SK-N-SH treated with all-trans-retinoic acid at 6 μM for 48 hours (cell line): ENCODE data around the gene GORAB.

ENCODE experiments used
- GLIS3 ChIP-seq: fragments of 250-450 bp; sonication (Bioruptor Pico); IDR thresholded peaks from 2 replicates; pipeline ENCODE4 v1.5.0; 2020; ENCODE audit warnings: mild to moderate bottlenecking, moderate library complexity
- PATZ1 ChIP-seq: fragments of 250-450 bp; sonication (Bioruptor Pico); IDR thresholded peaks from 2 replicates; pipeline ENCODE4 v1.8.0; 2020; ENCODE audit warnings: mild to moderate bottlenecking, moderate library complexity, borderline replicate concordance
- POU6F1 ChIP-seq: fragments of 250-450 bp; sonication (Bioruptor Pico); IDR thresholded peaks from 2 replicates; pipeline ENCODE4 v1.8.0; 2021; ENCODE audit warnings: low read depth, mild to moderate bottlenecking, moderate library complexity, borderline replicate concordance
- TOX ChIP-seq: fragments of 250-450 bp; sonication (Bioruptor Pico); IDR thresholded peaks from 2 replicates; pipeline ENCODE4 v1.8.0; 2021; ENCODE audit warnings: mild to moderate bottlenecking, moderate library complexity, borderline replicate concordance
- ZC3H10 ChIP-seq: fragments of 250-450 bp; sonication (Bioruptor Pico); IDR thresholded peaks from 2 replicates; pipeline ENCODE4 v1.5.1; 2021; ENCODE audit warnings: mild to moderate bottlenecking, moderate library complexity

- no peak for TF ChIP-seq TOX (CRISPR knock-in tag)
- no peak for TF ChIP-seq PATZ1
- no peak for TF ChIP-seq GLIS3 (CRISPR knock-in tag)
- no peak for TF ChIP-seq ZC3H10 (CRISPR knock-in tag)
- no peak for TF ChIP-seq POU6F1 (CRISPR knock-in tag)
Measured at GRCh38 chr1:170495006-170495405, 37.0 kb upstream of the GORAB start.
